Fibroblast of the aortic adventitia (primary cell): ENCODE data around the gene RSRC1. TPM values are rescaled to one million over a fixed set of nuclear protein-coding genes. Genes with fewer than 3 reads are reported as not detected.

Experiments used
- DNase-seq: peaks from one replicate; pipeline ENCODE4 v3.0.0-alpha.2; 2010; ENCODE audit warnings: low read depth
- H3K4me3 ChIP-seq: 2 replicates; pipeline ENCODE4 v1.5.1; 2011; ENCODE audit warnings: low read depth, mild to moderate bottlenecking, control low read depth, low read length, moderate library complexity
- CTCF ChIP-seq: IDR thresholded peaks from 2 replicates; pipeline ENCODE4 v1.5.1; 2011; ENCODE audit warnings: mild to moderate bottlenecking, low read length, control low read depth, inconsistent platforms; ENCODE audit not compliant: insufficient read depth
- total RNA-seq: library from RNA; depleted of rRNA; stranded (reverse); fragments of >200 nt; gene quantifications from 2 replicates; pipeline ENCODE4 v1.2.3, GENCODE V29; 2012; ENCODE audit warnings: low replicate concordance

The RSRC1 gene
- total RNA-seq, 1 donor = 45.8 TPM

- DNase-seq = no peak
- no peak overlapping the region for H3K4me3 ChIP-seq
- TF ChIP-seq CTCF = no peak
Observed at GRCh38 chr3:158456114-158456513, 346.2 kb downstream of the RSRC1 start.

GRCh38 chr3:158458464-158458863, 348.6 kb downstream of the RSRC1 start:
- no peak for DNase-seq
- TF ChIP-seq CTCF = no peak
- H3K4me3 ChIP-seq = no peak overlapping the region

GRCh38 chr3:158460926-158461325, 351.0 kb downstream of the RSRC1 start:
- H3K4me3 ChIP-seq = no peak overlapping the region
- no peak for TF ChIP-seq CTCF
- peak; percentile 35 for DNase-seq

GRCh38 chr3:158463556-158463955, 353.7 kb downstream of the RSRC1 start:
- TF ChIP-seq CTCF = no peak
- H3K4me3 ChIP-seq = no peak overlapping the region
- no peak for DNase-seq

- no peak overlapping the region for H3K4me3 ChIP-seq
- no peak for DNase-seq
- TF ChIP-seq CTCF = no peak
Observed at GRCh38 chr3:158465074-158465473, 355.2 kb downstream of the RSRC1 start.

GRCh38 chr3:158470944-158471638, 361.2 kb downstream of the RSRC1 start:
- DNase-seq = peak; percentile 79
- no peak overlapping the region for H3K4me3 ChIP-seq
- no peak for TF ChIP-seq CTCF
